Hematopoietic multipotent progenitor cell treated with erythropoietin and hydrocortisone succinate and interleukin-3 and kit ligand, for 4 days (in vitro differentiated cells): ENCODE results near the gene DVL2.
"Not testable (repeated sequence)": the region's sequence is repeated elsewhere in the genome, so short reads cannot be mapped to it uniquely, and the experiment has no call there.

ENCODE experiments used
- DNase-seq: peaks from one replicate; pipeline ENCODE4 v3.0.0-alpha.2; 2015

The DVL2 gene

DNA sequence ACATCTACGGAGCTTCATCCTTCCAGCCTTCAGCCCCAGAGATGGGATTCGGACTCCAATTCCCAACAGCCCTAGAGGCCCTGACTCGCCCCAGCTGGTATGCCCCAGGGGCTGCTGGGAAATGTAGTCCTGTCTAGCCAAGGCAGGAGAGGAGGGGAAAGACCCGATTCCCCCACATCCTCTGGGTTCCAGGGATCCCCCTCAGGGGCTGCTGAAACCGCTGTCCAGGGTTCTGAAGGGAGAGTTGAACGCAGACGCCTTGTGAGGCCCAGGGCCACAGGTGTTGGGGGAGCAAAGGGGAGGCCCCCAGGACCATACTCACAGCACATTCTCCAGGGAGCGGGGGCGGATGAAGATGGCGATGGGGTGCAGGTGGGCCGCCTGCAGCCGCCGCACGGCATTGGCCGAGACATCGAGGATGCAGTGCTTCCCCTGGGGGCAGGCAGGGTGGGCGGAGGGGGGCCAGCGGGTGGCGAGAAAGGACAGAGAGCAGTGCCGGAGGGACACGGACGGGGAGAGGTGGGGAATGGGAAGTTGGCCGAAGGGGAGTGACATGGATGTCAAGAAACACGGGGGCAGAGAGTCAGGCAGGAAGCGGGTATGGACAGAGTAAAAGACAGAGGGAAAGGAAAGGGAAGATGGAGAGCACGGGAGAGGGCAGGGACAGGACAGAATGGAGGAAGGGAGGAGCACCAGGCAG lies 42.6 kb downstream of the DVL2 start:
- DNase-seq: peak; percentile 63

DNA sequence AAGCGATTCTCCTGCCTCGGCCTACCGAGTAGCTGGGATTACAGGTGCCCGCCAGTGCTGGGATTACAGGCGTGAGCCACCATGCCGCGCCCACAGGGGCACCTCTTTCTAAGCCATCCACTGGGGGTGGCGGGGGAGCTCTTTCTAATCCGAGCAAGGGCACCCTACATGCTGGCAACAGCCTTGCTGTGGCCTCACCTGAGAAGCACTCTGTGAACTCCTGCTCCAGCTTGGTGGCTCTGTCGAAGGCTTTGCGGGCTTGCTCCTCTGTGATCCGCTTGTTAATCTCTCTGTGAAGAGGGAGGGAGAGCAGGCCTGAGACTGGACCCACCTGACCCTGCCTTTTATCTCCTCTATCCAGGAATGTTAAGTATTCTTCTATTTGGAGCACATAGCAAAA lies 43.2 kb downstream of the DVL2 start:
- no peak for DNase-seq

DNA sequence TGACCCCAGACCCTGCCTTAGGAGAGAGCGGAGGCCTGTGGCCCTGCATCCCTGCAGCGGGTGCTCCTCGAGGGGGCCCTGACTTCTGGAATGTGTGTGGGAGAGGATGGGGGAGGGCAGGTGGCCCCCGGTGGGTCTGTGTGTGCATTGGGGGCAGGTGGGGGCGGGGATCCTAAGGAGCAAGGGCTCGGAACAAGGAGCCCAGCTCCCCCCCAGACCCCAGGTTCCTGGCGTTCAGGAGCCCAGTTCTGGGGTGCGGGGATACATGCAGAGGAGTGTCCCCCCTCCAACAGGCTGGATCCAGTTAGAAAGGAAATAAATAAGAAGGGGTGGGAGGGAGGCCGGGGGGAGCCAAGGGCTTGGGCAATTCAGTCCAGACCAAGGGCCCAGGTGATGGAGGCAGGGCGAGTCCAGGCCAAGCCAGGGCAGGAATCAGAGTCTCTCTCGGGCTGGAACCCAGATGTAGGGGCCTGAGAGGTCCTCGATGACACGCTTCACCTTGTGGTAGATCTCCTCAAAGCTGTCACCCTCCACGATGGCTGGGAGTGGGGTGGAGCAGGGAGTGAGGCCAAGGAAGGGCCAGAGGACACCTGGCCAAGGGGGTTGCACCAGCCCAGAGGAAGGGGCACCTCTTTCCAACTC lies 43.9 kb downstream of the DVL2 start:
- DNase-seq: no peak

DNA sequence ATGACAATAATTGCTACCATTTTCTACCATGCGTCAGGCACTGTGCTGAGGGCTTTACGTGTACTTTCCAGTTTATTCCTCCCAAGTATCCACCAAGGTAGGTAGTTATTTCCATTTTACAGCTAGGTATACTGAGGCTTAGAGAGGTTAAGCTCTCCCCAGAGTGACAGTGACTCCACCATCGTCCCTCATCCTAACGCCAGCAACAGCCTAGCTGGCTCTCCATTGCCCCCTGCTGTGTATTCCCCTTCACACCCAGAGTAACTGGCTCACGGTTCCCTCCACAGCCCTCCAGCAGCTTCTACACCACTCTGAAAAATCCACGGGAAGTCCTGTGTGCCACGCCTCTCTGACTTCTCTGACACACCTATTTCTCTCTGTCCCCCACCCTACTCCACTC lies 48.1 kb downstream of the DVL2 start:
- DNase-seq: peak; percentile 57

DNA sequence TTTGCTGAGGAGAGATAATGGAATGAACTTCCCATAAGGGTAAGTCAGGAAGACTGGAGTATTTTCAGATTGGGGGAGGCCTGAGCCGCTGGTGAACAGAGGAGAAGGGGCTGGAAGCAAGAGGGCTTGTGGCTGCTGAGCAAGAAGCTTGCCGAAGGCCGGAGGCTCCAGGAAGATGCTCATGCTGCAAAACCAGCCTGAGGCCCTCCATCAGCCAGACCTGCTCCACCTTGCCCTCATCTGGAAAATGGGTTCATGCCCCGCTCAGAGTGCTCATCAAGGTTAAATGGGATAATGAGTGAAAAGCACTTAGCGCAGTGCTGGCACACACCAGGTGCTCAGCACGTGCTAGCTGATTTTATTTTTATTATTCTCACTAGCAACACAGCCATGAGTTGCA lies 49.7 kb downstream of the DVL2 start:
- no peak for DNase-seq

DNA sequence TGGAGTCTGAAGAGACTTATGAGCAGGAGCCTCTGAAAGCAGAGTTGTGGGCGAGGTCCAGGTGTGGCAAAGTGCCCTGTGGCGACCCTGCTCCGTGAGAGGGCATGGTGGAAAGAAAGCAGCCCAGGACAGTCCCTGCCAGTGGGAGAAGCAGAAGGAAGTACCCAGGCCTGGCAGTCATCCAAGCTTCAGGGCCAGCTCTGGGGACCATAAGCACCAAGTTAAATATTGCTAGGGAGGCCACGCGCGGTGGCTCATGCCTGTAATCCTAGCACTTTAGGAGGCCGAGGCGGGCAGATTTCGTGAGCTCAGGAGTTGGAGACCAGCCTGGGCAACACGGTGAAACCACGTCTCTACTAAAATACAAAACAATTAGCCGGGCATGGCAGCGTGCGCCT lies 50.2 kb downstream of the DVL2 start:
- DNase-seq: peak; percentile 58

DNA sequence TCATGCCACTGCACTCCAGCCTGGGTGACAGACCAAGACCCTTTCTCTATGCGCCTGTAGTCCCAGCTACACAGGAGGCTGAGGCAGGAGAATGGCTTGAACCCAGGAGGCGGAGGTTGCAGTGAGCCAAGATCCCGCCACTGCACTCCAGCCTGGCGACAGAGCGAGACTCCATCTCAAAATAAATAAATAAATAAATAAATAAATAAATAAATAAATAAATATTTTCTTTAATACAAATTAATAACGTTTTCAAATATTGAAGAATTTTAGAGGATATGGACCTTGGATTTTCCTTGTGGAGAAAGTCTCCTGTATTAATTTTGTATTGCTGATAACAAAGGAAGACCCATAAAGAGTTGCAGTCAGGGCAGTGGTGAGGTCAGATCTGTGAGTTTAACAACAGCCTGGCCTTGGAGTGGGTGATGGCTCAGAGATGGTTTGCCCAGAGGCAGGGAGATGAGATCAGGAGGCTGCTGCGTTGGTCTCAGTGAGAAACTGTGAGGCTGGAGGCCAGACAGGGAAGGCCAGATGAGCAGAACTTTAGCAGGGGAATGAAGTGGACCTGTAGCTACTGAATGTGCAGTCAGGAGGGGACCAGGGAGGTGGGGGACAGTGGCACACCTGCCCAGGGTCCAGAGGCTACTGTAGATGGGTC lies 50.8 kb downstream of the DVL2 start:
- no peak for DNase-seq

DNA sequence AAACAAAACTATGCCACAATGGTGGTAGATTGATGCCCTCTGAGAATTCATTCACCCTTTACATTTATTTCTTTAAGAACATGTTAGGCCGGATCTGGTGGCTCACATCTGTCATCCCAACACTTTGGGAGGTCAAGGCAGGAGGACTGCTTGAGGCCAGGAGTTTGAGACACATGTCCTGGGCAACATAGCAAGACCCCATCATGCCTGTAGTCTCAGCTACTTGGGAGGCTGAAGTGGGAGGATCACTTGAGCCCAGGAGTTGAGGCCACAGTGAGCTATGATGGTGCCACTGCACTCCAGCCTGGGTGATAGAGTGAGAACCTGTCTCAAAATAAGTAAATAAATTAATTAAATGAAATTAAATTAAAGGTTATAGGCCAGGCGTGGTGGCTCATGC lies 52.2 kb downstream of the DVL2 start:
- DNase-seq: not testable (repeated sequence)

DNA sequence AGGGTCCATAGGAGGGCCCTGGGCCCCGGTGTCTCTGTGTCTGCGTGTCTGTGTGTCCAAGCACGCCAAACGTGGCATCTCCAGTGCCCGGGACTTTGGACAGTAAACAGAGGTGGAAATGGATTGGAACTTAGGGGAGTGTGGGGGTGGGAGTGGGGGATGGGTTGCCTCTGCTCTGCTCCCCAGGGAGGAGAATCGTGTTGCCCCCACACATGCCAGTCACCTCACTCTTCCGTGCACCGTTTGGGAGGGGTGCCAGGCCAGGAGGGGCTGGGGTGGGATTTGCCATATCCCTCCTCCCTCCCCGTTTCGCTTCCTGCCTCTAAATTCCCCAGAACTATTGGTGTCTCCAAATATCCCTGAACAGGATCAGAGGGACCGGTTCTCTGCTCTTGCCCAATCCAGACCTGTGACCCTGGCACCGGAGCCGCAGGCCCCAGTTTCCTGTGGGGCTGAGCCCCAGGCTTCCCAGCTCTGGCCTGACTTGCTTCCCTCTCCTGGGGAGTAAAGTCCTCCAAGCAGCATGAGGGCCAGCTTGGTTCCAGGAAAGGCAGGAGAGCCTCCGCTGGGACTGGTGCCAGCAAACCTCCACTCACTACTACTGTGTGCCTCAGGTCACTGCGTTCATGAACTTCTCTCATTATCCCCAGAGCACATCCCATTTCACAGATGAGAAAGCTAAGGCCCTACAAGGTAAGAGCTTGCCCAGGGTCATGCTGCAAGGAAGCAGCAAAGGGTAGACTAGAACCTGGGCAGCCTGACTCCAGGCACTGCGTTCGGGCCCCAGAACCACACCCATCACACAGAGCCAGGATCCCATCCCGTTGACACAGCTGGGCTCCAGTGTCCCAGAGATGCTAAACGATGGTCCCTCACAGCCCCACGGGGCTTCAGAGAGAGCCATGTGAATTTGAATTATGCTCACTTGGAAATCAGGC lies 54.7 kb downstream of the DVL2 start, which contains the start of gene ASGR1:
TSS of gene ASGR1 (minus strand) at position 54 of the 938 bp plus-strand sequence. CDS start 807 bp downstream, outside the sequence.
- no peak for DNase-seq

DNA sequence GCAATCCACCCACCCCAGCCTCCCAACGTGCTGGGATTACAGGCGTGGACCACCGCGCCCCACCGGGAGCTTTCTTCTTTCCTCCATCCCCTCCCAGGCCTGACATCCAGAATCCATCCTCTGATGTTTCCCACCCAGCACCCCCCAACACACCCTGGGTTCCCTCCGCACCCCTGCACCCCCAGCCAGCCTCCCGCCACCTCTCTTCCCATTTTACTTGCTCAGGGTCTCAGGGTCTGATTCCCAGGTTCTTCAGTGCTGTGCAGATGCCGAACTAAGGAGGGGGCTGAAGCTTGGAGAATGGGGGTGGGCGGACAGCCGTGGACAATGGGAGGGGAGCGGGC lies 55.4 kb downstream of the DVL2 start:
- DNase-seq: no peak

DNA sequence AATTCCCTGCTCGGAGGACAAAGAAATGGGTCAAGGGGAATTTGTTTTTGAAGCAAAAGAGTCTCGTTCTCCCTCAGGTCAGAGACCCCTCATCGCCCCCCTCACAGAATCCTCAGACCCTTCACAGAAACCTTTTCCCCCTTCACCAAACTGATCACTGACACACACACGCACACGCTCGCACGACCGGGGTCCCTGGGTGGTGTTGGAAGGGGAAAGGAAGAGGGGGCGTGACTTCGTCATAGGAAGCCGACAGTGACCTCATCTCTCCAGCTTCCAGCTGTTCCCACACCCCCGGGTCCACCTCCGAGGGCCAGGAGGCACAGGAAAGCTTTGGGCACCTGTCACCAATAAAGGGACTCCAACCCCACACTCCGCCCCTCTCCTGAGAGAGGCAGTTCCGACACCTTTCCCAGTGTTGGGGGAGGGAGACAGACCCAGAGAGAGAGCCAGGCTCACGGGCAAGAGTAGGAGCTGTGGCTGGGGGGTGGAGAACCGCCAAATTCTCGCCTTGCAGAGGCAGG lies 56.3 kb downstream of the DVL2 start:
- no peak for DNase-seq

DNA sequence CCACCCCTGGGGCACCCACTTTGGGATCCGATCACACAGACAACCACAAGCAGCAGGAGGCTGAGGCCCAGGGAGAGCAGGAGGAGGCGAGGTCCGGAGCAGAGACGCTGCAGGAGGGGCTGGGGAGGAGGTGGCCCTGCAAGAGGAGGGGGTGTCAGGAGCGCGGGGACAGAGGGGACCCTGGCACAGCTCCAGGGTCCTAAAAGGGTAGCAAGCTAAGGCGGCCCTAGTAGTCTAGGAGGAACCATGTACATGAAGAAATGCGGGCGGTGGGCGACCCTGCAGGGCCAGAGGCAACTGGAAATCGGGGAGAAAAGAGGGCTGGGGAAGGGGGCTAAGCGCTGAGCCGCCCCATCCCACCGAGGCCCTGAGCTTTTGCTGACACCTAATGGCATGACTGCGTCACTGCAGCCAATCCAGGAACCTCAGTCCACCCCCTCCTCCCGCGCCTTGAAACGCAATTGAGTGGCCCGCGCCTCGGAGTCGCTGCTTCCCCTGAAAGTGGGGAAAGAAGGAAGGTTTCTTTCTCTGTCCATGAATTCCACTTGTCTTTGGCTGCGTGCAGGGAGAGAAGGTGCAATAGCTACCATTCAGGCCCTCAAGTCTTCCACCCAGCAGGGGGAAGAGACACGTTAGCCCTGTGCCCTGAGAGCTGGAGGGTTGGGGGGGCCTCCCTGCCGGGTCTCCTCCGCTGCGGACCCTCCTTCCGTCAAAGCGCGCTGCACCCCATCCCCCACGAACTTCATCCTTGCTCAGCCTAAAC lies 56.9 kb downstream of the DVL2 start:
- peak; percentile 84 for DNase-seq

DNA sequence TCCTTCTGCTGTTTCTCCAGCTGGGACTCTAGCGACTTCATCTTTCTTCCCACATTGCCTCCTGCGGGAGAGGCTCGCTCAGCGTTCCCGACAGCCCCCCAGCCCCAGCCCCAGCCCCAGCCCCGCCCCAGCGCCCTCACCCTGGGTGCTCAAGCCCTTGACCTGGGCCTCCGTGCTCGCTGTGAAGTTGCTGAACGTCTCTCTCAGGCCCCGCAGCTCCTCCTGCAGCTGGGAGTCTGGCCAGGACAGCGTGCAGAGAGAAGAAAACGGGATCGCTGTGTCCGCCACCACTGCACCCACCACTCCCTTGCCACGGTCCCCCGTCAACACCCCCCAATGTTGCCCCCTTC lies 57.5 kb downstream of the DVL2 start:
- no peak for DNase-seq

DNA sequence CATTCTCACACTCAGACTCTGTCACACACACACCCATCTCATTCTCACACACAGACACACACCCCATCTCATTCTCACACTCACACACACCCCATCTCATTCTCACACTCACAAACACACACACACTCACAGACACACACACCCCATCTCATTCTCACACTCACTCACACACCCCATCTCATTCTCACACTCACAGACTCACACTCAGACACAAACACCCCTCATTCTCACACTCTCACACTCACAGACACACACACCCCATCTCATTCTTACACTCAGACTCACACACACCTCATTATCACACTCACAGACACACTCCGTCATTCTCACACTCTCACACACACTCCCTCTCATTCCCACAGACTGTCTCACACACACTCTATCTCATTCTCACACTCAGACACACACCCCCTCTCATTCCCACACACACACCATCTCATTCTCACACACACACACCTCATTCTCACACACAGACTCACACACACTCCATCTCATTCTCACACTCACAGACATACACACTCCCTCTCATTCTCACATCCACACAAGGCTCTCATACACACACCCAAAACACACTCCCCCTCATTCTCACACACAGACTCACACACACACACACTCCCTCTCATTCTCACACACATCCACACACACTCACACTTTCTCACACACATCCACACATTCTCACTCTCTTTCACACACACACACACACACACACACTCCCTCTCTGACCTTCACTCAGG lies 58.0 kb downstream of the DVL2 start:
- no peak for DNase-seq
